Mesenchymal stem cell (in vitro differentiated cells and primary cell): ENCODE data around the gene AAK1.

ENCODE experiments used
- DNase-seq: peaks from one replicate; pipeline ENCODE4 v3.0.0-alpha.2; 2013
- H2AFZ ChIP-seq: one replicate; pipeline ENCODE4 v1.6.1; 2013; ENCODE audit warnings: low read depth, mild to moderate bottlenecking, control low read depth, inconsistent platforms, low read length, moderate library complexity
- H2AK5ac ChIP-seq: 2 replicates; pipeline ENCODE4 v1.6.1; 2013; ENCODE audit warnings: low read length, moderate library complexity, mild to moderate bottlenecking, inconsistent platforms; ENCODE audit not compliant: severe bottlenecking
- H2BK120ac ChIP-seq: one replicate; pipeline ENCODE4 v1.6.1; 2013; ENCODE audit warnings: low read depth, mild to moderate bottlenecking, inconsistent platforms, low read length, moderate library complexity
- H2BK12ac ChIP-seq, 2 experiments: one replicate each; pipeline ENCODE4 v1.6.1; 2013; ENCODE audit warnings: inconsistent platforms in 2 of 2, low read length in 2 of 2, mild to moderate bottlenecking in 2 of 2, moderate library complexity in 2 of 2, control low read depth in 1 of 2
- H2BK15ac ChIP-seq: one replicate; pipeline ENCODE4 v1.6.1; 2013; ENCODE audit warnings: mild to moderate bottlenecking, low read depth, inconsistent platforms; ENCODE audit not compliant: poor library complexity, severe bottlenecking
- H2BK5ac ChIP-seq: 2 replicates; pipeline ENCODE4 v1.6.1; 2013; ENCODE audit warnings: low read depth, mild to moderate bottlenecking, low read length, control low read depth, inconsistent platforms; ENCODE audit not compliant: poor library complexity, severe bottlenecking
- H3K14ac ChIP-seq, 2 experiments: one replicate each; pipeline ENCODE4 v1.6.1; 2013; ENCODE audit warnings: inconsistent platforms in 2 of 2, low read length in 2 of 2, control low read depth in 1 of 2, mild to moderate bottlenecking in 1 of 2, moderate library complexity in 1 of 2
- H3K18ac ChIP-seq, 2 experiments: one replicate each; pipeline ENCODE4 v1.6.1; 2013; ENCODE audit warnings: inconsistent platforms in 2 of 2, low read length in 2 of 2, control low read depth in 1 of 2, low read depth in 1 of 2, mild to moderate bottlenecking in 1 of 2
- H3K23ac ChIP-seq, 2 experiments: one replicate each; pipeline ENCODE4 v1.6.1; 2013; ENCODE audit warnings: inconsistent platforms in 2 of 2, low read length in 2 of 2, mild to moderate bottlenecking in 2 of 2, moderate library complexity in 2 of 2, control low read depth in 1 of 2
- H3K27ac ChIP-seq: 2 replicates; pipeline ENCODE4 v1.5.1; 2013; ENCODE audit warnings: mild to moderate bottlenecking, moderate library complexity, low read length, control low read depth, inconsistent platforms; ENCODE audit not compliant: poor library complexity, severe bottlenecking
- H3K27me3 ChIP-seq, 2 experiments: 2 replicates each; pipeline versions ENCODE4 v1.6.1 to v1.7.0; 2013; ENCODE audit warnings: low read length in 2 of 2, mild to moderate bottlenecking in 2 of 2, moderate library complexity in 2 of 2, control low read depth in 1 of 2, inconsistent platforms in 1 of 2; ENCODE audit not compliant: control insufficient read depth in 1 of 2, insufficient read depth in 1 of 2
- H3K36me3 ChIP-seq, 2 experiments: 2 replicates each; pipeline versions ENCODE4 v1.6.1 to v1.7.0; 2013; ENCODE audit warnings: low read length in 2 of 2, control low read depth in 1 of 2, inconsistent platforms in 1 of 2, low read depth in 1 of 2, mild to moderate bottlenecking in 1 of 2; ENCODE audit not compliant: insufficient read depth in 2 of 2, control insufficient read depth in 1 of 2
- H3K4ac ChIP-seq, 2 experiments: one replicate each; pipeline ENCODE4 v1.6.1; 2013; ENCODE audit warnings: inconsistent platforms in 2 of 2, low read length in 2 of 2, mild to moderate bottlenecking in 2 of 2, moderate library complexity in 2 of 2, control low read depth in 1 of 2, low read depth in 1 of 2
- H3K4me1 ChIP-seq: 2 replicates; pipeline ENCODE4 v1.6.1; 2013; ENCODE audit warnings: low read depth, low read length, control low read depth; ENCODE audit not compliant: control insufficient read depth, insufficient read depth
- H3K4me2 ChIP-seq: 2 replicates; pipeline ENCODE4 v1.6.1; 2013; ENCODE audit warnings: low read length, mild to moderate bottlenecking, inconsistent platforms; ENCODE audit not compliant: poor library complexity, severe bottlenecking
- H3K4me3 ChIP-seq, 2 experiments: 2 replicates each; pipeline versions ENCODE4 v1.5.1 to v1.7.0; 2013; ENCODE audit warnings: low read length in 2 of 2, mild to moderate bottlenecking in 2 of 2, control low read depth in 1 of 2, low read depth in 1 of 2; ENCODE audit not compliant: insufficient read depth in 1 of 2
- H3K79me1 ChIP-seq: replicated peaks from 2 replicates; pipeline ENCODE4 v1.6.1; 2013; ENCODE audit warnings: mild to moderate bottlenecking, control low read depth, low read length, inconsistent platforms; ENCODE audit not compliant: poor library complexity, severe bottlenecking
- H3K9ac ChIP-seq: 2 replicates; pipeline ENCODE4 v1.7.0; 2013; ENCODE audit warnings: mild to moderate bottlenecking, low read length, moderate library complexity
- H3K9me3 ChIP-seq: 2 replicates; pipeline ENCODE4 v1.7.0; 2013; ENCODE audit warnings: mild to moderate bottlenecking, low read length; ENCODE audit not compliant: control insufficient read depth
- H4K8ac ChIP-seq: one replicate; pipeline ENCODE4 v1.6.1; 2013; ENCODE audit warnings: inconsistent platforms, mild to moderate bottlenecking, low read length, moderate library complexity
- H4K91ac ChIP-seq: one replicate; pipeline ENCODE4 v1.6.1; 2013; ENCODE audit warnings: mild to moderate bottlenecking, low read length, inconsistent platforms
- WGBS: methylation state at CpG from one replicate; pipeline ENCODE4 v1.1.7; 2013; ENCODE audit warnings: mixed read lengths; 5-methylcytosine and 5-hydroxymethylcytosine counted together

AAK1 gene

DNA sequence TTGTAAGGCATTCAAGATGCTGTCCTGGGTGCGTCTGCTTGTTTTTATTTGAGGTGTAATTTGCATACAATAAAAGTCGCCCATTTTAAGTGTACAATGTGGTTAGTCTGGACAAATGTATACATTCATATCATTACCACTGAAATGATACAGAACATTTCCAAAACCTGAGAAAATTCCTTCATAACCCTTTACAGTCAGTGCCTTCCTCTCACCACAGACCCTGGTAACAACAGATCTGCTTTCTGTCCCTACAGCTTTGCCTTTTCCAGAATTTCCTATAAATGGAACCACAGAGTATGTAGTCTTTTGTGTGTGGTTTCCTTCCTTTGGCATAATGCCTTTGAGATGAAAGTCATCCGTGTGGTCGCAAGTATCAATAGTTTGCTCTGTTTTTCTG, 160.5 kb downstream of the AAK1 start:
- H2BK5ac ChIP-seq: no peak overlapping the region
- WGBS: 100% methylated on average over 2 of the region's 4 CpGs
- H3K4ac ChIP-seq: no peak overlapping the region

DNA sequence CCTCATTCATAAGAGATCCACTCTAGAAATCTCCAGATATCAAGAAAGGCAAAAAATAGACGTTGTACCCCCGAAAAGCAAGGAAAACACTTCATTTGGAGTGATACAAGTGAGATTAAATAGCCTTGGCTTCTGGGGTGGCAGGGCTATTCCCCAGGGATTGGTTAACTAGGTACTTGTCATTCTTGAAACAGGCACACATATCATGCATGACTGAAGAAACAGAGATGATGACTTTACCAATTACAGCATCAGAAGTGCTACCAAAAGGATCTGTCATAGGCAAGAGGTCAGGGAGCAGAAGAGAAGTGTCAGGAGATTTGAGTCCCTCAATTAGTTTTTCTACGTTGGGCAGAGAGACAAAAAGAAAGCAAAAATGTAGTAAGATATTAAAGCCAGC, 161.1 kb downstream of the AAK1 start:
- Histone ChIP-seq H2BK12ac (no peak overlapping the region), H3K4me3 (no peak overlapping the region), H3K9me3 (no peaks in the 10 kb centered on the region), H3K36me3 (peaks cover 17 to 80% of the 10 kb centered on the region in 2 experiments), H3K14ac (no peak overlapping the region), H4K91ac (no peak overlapping the region), H3K18ac (no peak overlapping the region), H3K79me1 (peaks cover 16% of the 10 kb centered on the region), H2BK5ac (no peak overlapping the region), H3K27me3 (no peaks in the 10 kb centered on the region), H3K27ac (no peak overlapping the region), H3K4me2 (no peak overlapping the region), H4K8ac (no peak overlapping the region), H2AK5ac (no peak overlapping the region), H3K4me1 (peaks cover 8% of the 10 kb centered on the region), H3K4ac (no peak overlapping the region), H2AFZ (no peak overlapping the region), H3K23ac (no peak overlapping the region), H2BK15ac (no peak overlapping the region), H3K9ac (no peak overlapping the region), H2BK120ac (no peak overlapping the region)
- no peak for DNase-seq
- 93% methylated on average over 3 of the region's 3 CpGs for WGBS

More for the DNA sequence above, 160.5 kb downstream of the AAK1 start:
- Histone ChIP-seq H3K23ac (no peak overlapping the region), H3K9ac (no peak overlapping the region), H2BK15ac (no peak overlapping the region), H2BK120ac (no peak overlapping the region), H2AK5ac (no peak overlapping the region), H4K91ac (no peak overlapping the region), H3K79me1 (peaks cover 16% of the 10 kb centered on the region), H4K8ac (no peak overlapping the region), H3K4me3 (no peak overlapping the region), H2AFZ (no peak overlapping the region), H2BK12ac (no peak overlapping the region), H3K14ac (no peak overlapping the region), H3K4me2 (no peak overlapping the region), H3K18ac (no peak overlapping the region), H3K27me3 (no peaks in the 10 kb centered on the region), H3K4me1 (peaks cover 8% of the 10 kb centered on the region), H3K27ac (peak overlapping the region; percentile 34), H3K36me3 (peaks cover 17 to 78% of the 10 kb centered on the region in 2 experiments), H3K9me3 (no peaks in the 10 kb centered on the region)
- no peak for DNase-seq

DNA sequence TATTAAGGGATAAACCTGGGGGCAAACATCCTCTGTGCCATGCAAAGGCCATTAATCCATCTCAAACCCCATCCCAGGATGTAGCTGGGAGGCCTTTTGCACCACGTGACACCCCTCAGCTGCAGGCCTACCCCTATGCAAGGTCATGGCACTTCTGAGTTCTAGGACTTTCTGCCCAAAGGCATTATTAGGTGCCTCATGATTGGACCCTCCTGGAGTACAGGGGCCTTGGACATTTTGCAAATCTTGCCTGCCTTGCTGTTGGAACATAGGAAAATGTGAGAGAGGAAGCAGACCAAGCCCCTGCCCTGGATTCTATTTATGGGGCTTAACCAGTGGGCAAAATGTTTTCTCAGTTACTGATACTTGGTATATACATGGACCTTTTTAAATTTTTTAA, 162.1 kb downstream of the AAK1 start:
- peaks cover 15 to 78% of the 10 kb centered on the region in 2 experiments for H3K36me3 ChIP-seq
- no peaks in the 10 kb centered on the region for H3K27me3 ChIP-seq
- no peak overlapping the region for H3K4me2 ChIP-seq
- H2BK120ac ChIP-seq: no peak overlapping the region
- no peak overlapping the region for H4K8ac ChIP-seq
- no peak overlapping the region for H3K4ac ChIP-seq
- H3K4me1 ChIP-seq: peaks cover 8% of the 10 kb centered on the region
- no peak overlapping the region for H3K9ac ChIP-seq
- DNase-seq: no peak
- H3K79me1 ChIP-seq: peaks cover 20% of the 10 kb centered on the region
- no peak overlapping the region for H3K23ac ChIP-seq
- H3K14ac ChIP-seq: no peak overlapping the region
- no peak overlapping the region for H2AK5ac ChIP-seq
- H2AFZ ChIP-seq: no peak overlapping the region
- no peak overlapping the region for H2BK15ac ChIP-seq
- no peak overlapping the region for H3K4me3 ChIP-seq
- H3K9me3 ChIP-seq: no peaks in the 10 kb centered on the region
- no peak overlapping the region for H3K18ac ChIP-seq
- H4K91ac ChIP-seq: no peak overlapping the region
- H2BK12ac ChIP-seq: no peak overlapping the region
- WGBS: 93% methylated on average over 1 of the region's 1 CpG
- no peak overlapping the region for H2BK5ac ChIP-seq
- no peak overlapping the region for H3K27ac ChIP-seq

DNA sequence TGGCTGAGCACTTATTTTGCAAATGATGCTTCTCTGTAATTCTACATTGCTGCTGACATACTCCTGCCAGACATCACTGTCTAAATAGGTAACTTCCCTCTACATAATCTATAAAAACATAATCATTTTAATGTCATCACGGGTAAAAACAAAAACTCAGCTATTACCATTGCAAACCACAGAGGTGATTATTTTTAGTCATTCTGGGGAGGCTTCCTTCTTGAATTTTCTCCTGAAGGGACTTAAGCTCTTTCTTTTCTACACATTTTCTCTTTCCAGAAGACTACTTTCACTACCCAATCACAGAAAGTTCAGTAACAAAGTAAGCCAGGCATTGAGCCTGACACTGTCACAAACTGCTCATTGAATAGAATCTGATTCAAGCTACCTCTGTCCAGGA, 165.9 kb downstream of the AAK1 start:
- Histone ChIP-seq H3K36me3 (peaks cover 15 to 79% of the 10 kb centered on the region in 2 experiments), H3K4me3 (no peak overlapping the region), H2BK12ac (no peak overlapping the region), H2BK5ac (no peak overlapping the region), H3K79me1 (peaks cover 18% of the 10 kb centered on the region), H3K4me2 (no peak overlapping the region), H3K9ac (no peak overlapping the region), H4K91ac (no peak overlapping the region), H3K18ac (no peak overlapping the region), H2AFZ (no peak overlapping the region), H3K23ac (no peak overlapping the region), H4K8ac (no peak overlapping the region), H3K27me3 (no peaks in the 10 kb centered on the region), H3K4ac (no peak overlapping the region), H3K9me3 (no peaks in the 10 kb centered on the region), H3K27ac (no peak overlapping the region), H2AK5ac (no peak overlapping the region), H3K4me1 (peaks cover 6% of the 10 kb centered on the region), H2BK120ac (no peak overlapping the region), H2BK15ac (no peak overlapping the region), H3K14ac (no peak overlapping the region)
- no peak for DNase-seq
- 100% methylated on average over 1 of the region's 1 CpG for WGBS
